ENCODE results near the gene PLXNB2.

PLXNB2 gene

DNA sequence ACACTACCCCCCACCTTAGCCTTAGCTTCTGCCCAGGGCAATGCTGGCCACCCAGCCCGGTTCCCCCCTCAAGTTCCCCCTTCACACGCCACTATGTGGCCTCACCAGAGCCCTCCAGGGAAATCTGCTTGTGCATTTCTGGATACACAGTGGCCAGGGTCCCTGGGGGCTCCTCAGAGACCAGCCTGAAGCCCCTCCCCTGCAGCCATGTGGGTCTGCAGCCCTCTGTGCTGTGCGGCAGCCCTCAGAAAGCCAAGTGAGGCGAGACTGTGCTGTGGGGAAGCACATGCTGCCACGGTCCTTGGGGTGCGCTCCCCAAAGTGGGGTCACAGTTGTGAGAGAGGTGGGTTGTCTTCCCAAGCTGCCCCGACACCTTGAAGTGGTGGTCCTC lies 2.1 kb upstream of the PLXNB2 start:
- Mint-ChIP-seq H3K4me3 (no peak overlapping the region), H3K4me1 (ENCODE audit: low read depth) (peaks cover 21% of the 10 kb centered on the region), H3K27ac (no peak overlapping the region), H3K27me3 (peaks cover 7% of the 10 kb centered on the region), H3K36me3 (ENCODE audit: low read depth) (no peaks in the 10 kb centered on the region), H3K9me3 (no peaks in the 10 kb centered on the region)

DNA sequence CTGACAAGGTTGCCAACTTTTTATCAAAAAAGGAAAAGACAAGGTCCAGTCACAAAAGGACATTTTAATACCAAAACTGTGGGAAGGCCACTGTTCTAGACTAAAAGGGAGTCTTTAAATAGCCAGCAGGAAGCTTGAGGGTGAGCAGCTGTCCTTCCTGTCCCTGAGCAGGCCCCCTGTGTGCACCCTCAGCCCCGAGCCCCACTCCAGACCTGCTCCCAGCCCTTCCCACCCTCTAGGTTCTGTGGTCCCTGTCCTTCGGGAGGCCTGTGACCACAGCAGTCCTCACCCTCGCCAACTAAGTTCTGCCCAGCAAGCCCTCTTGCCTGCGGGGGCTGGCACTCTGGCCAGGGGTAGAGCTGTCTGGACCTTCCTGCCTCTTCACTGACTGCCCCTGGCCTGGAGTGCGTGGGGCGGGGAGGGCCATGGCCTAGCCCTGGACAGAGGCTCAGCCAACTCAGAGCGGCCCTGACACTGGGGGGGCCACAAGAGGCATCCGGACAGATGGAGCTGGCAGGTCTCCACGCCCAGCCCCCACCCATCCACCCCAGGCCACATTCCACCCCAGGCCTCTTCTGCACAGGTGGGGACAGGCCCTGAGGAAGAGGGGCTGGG lies 1.6 kb upstream of the PLXNB2 start:
- Mint-ChIP-seq H3K27ac (no peak overlapping the region), H3K4me1 (ENCODE audit: low read depth) (peaks cover 20% of the 10 kb centered on the region), H3K9me3 (no peaks in the 10 kb centered on the region), H3K4me3 (no peak overlapping the region), H3K27me3 (peaks cover 7% of the 10 kb centered on the region), H3K36me3 (ENCODE audit: low read depth) (no peaks in the 10 kb centered on the region)

DNA sequence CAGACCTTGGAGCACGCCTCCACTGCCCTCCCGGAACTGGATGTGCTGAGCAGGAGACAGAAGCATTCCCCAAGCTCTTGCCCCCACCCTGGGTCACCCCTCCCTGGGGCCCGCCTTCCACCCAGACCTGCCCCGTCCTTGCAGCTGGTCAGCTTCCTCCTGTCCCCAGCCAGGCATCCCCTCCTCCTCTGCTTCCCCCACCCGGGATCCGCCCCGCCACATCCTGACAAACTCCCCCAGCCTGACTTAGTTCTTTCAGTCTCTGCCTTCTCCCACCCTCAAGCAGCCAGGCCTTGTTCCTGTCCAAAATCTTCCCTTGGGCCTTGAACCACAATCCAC lies 1.1 kb upstream of the PLXNB2 start:
- H3K9me3 Mint-ChIP-seq, result no peaks in the 10 kb centered on the region
- no peak overlapping the region for H3K27ac Mint-ChIP-seq
- H3K4me1 Mint-ChIP-seq (ENCODE audit: low read depth), result peaks cover 16% of the 10 kb centered on the region
- H3K36me3 Mint-ChIP-seq (ENCODE audit: low read depth), result no peaks in the 10 kb centered on the region
- peaks cover 7% of the 10 kb centered on the region for H3K27me3 Mint-ChIP-seq
- H3K4me3 Mint-ChIP-seq, result no peak overlapping the region

DNA sequence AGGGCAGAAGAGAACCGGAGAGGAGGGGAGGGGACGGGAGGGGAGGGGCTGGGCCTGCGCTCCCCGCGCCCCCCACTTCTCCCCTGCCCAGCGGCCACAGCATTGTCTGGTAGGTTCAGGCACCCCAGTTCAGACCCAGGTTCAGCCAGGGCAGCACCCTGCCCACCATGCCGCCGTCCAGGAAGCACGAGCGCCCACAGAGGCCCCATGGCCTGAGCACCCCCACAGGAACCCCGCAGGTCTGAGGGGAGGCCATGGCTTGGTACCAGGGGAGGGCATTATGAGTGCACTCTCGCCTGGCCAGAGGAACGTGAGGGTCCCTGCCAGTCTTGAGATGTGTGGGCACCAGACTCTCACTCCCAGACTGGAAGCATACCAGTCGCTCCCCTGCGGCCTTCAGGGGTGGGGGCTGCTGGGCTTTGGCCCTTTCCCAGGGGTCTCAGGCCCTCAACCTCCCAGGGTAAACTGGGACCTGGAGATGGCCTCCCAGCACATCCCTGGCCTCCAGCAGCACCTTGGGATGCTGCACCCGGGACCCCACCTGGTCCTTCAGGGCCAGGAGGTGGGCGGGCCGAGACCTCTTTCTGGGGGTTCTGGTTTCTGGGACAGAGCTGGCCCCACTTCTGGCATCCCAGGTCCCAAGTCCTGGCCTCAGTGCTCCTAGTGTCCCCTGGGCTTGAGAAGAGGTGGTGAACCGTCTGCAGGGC lies 597 bp upstream of the PLXNB2 start:
- Mint-ChIP-seq H3K4me1 (ENCODE audit: low read depth) (peaks cover 16% of the 10 kb centered on the region), H3K36me3 (ENCODE audit: low read depth) (no peaks in the 10 kb centered on the region), H3K9me3 (no peaks in the 10 kb centered on the region), H3K27ac (no peak overlapping the region), H3K4me3 (no peak overlapping the region), H3K27me3 (peaks cover 7% of the 10 kb centered on the region)

DNA sequence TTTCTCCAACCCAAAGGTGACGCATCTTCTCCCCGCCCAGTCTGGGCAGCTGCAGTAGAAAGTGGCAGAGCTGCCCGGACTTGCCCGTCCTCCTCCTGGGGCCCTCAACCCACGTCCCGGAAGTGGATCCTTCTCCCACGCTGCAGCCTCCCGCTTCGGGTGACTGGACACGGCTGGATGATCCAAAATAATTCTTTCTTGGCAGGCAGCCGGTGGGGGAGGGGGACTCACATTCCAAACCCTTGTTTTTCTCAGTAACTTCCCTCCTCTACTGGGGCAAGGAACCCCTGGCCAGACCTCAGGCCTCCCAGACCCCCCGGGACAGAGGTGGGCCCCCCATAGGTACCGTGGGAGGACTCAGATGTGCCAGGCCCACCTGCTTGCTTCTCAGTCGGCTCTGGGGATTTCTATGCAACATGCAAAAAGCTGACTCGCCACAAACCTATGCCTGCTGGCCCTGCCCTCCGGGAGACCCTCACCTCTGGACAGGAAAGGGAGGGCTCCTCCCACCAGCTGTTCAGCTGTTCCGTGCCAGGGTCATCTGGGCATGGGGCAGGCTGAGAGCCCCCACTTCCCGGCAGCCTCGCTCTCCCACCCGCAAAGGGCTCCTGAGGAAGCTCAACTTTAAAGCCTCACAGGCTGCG lies 1.4 kb downstream of the PLXNB2 start:
- Mint-ChIP-seq H3K9me3 (no peaks in the 10 kb centered on the region), H3K4me1 (ENCODE audit: low read depth) (peaks cover 16% of the 10 kb centered on the region), H3K4me3 (peak overlapping the region; percentile 68), H3K36me3 (ENCODE audit: low read depth) (no peaks in the 10 kb centered on the region), H3K27ac (no peak overlapping the region), H3K27me3 (peaks cover 7% of the 10 kb centered on the region)

DNA sequence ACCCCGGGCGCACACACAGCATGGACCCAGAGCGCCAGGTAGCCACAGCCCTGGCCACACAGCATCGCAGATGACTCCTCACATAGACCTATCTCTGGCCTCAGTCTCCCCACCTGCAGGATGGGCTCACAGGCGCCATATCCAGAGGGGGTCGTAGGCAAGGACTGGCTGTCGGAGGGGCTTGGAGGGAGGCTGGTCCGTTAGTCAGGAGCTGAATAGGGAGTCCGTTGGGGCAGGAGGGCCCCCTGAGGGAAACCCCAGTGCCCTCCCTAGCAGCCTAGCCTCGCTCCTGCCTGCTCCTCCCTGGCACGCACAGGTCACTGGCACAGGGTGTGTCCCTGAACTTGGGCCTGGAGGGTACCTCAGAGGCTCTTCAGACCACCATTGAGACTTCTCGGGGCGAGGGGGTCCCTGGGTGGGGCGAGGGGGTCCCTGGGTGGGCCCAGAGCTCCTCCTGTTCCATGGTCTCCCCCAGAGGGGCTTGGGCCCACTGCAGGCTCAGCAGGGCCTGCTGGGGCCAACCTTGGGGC lies 2.0 kb downstream of the PLXNB2 start:
- peaks cover 7% of the 10 kb centered on the region for H3K27me3 Mint-ChIP-seq
- peaks cover 16% of the 10 kb centered on the region for H3K4me1 Mint-ChIP-seq (ENCODE audit: low read depth)
- no peak overlapping the region for H3K4me3 Mint-ChIP-seq
- no peak overlapping the region for H3K27ac Mint-ChIP-seq
- H3K36me3 Mint-ChIP-seq (ENCODE audit: low read depth), result no peaks in the 10 kb centered on the region
- no peaks in the 10 kb centered on the region for H3K9me3 Mint-ChIP-seq

DNA sequence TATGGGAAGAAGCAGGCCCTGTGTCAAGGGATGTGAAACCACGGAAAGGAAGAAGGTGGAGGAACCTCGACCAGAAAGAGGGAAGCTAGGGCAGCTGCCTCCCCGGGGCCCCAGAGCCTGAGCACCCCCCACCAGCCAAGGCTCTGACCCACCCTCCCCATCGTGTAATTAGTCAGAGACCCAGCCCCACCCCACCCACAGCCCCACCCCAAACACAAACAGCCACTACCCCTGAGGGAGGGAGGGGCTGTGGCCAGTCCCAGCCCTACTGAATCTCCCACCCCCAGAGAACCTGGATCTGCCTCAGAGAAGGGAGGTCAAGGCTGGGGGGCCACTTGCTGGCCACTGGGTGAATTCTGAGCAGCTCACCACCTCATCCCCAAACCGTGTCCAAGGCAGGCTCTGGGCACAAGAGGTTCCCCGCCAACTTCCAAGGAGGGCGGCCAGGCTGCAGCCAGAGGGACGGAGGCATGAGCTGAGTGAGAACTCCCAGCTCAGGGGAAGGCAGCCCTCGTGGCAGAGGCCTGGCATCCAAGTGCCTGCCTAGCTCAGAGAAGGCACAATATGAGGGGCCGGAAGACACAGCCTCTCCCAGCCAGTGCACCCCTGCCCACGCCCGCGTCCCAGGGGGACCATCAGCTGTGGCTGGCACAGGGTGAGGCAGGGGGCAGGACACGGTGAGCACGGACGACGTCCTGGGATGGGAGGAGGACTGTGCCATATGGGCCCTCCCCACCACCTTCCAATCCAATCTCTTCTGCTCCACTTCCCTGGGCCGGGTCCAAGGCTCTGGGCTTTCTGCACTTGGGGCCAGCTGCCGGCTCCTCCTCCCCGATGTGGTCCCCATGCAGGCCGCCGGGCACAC lies 2.7 kb downstream of the PLXNB2 start:
- Mint-ChIP-seq H3K36me3 (ENCODE audit: low read depth) (no peaks in the 10 kb centered on the region), H3K9me3 (no peaks in the 10 kb centered on the region), H3K27ac (no peak overlapping the region), H3K27me3 (peaks cover 7% of the 10 kb centered on the region), H3K4me3 (no peak overlapping the region), H3K4me1 (ENCODE audit: low read depth) (peaks cover 16% of the 10 kb centered on the region)

DNA sequence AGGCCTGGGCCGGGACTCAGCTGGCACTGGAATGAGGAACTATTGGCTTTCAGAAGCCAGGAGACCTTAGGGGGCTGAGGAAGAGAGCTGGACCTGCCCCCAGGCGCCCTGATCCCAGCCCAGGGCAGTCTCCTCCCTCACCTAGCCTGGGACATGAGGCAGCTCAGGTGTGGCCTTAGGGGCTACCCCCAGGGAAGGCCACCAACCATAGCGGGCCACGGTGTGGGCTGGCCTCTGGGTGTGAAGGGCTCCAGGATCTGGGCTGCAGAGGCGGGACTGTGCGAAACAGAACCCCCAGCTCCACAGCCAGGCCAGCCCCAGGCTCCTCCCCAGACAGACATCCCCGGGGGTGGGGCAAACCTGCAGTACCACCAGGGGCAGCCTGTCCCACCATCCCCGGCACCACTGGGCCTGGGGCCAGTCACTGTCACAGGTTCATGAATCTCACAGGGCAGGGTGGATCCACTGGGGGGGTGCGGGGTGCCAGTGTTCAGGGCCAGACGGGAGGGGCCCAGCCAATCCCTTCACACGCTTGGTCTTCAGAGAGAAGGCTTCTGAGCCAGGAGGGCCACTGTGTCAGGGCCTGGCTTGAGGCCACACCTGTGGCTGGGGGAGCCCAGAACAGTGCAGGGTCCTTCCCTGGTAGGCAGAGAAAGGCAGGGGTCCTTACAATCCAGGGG lies 3.5 kb downstream of the PLXNB2 start:
- no peaks in the 10 kb centered on the region for H3K36me3 Mint-ChIP-seq (ENCODE audit: low read depth)
- H3K27ac Mint-ChIP-seq, result no peak overlapping the region
- H3K4me3 Mint-ChIP-seq, result no peak overlapping the region
- H3K4me1 Mint-ChIP-seq (ENCODE audit: low read depth), result peaks cover 16% of the 10 kb centered on the region
- H3K27me3 Mint-ChIP-seq, result peaks cover 7% of the 10 kb centered on the region
- no peaks in the 10 kb centered on the region for H3K9me3 Mint-ChIP-seq

DNA sequence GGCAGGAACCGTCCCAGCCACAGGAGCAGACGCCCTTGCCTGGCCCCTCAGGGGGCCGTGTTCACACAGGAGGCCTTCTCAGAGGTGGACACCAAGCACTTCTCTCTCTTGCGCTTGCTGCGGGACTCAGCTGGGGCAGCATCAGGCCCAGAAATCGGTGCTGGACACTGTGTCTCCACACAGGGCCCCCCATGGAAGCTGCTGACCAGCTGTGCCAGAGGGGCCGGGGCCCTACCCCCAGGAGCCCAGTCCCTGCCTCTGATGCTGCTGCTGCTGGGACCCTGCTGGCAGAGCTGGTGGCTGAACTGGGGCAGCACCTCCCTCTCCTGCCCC lies 4.0 kb downstream of the PLXNB2 start:
- H3K27ac Mint-ChIP-seq, result no peak overlapping the region
- H3K27me3 Mint-ChIP-seq, result peaks cover 7% of the 10 kb centered on the region
- H3K4me3 Mint-ChIP-seq, result no peak overlapping the region

DNA sequence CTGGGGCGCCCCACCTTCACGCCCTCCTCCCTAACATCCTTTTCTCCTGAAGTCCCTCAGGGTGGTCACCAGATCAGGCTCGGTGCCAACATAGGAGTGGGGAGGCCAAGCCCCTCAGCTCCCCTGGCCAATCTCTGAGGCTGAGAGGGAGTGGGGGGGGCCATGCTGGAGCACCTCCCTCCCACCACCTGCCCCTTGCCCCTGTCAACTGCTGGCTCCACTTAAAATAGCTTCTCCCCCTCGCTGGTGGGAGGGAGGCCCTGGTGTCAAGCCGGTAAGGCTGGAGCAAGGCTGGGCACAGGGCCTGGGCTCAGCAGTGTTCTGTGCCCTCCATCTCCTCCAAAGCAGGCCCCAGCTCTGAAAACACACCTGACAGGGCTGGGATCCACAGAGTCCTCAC lies 4.9 kb downstream of the PLXNB2 start:
- H3K9me3 Mint-ChIP-seq, result no peaks in the 10 kb centered on the region
- peaks cover 11% of the 10 kb centered on the region for H3K4me1 Mint-ChIP-seq (ENCODE audit: low read depth)
- H3K36me3 Mint-ChIP-seq (ENCODE audit: low read depth), result no peaks in the 10 kb centered on the region
- H3K27me3 Mint-ChIP-seq, result peaks cover 7% of the 10 kb centered on the region
- no peak overlapping the region for H3K27ac Mint-ChIP-seq
- no peak overlapping the region for H3K4me3 Mint-ChIP-seq

More for the DNA sequence above, 4.0 kb downstream of the PLXNB2 start:
- Mint-ChIP-seq H3K9me3 (no peaks in the 10 kb centered on the region), H3K4me1 (ENCODE audit: low read depth) (peaks cover 12% of the 10 kb centered on the region), H3K36me3 (ENCODE audit: low read depth) (no peaks in the 10 kb centered on the region)

DNA sequence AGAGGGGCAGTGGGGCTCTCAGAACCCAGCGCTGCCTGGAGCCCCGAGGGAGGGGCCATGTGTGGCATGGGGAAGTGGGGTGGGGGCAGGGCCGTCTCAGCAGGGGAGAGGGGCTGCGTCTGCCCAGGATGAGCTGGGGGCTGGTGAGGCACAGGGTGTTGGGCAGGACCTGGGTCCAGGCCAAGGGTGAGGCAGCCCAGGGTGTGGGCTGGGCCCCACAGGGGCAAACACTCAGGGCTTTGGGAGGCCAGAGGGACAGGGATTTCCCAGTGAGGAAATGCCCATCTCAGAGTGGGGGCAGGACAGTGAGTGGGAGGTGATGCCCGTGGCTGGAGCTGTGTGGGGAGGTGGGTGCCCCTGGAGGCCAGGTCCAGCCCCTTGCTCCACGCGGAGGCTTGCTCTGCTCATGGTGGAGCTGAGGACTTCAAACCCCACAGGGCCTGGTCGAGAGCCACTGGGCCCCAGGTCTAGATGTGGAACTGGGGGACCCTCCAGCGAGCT lies 5.4 kb downstream of the PLXNB2 start:
- peaks cover 11% of the 10 kb centered on the region for H3K4me1 Mint-ChIP-seq (ENCODE audit: low read depth)
- H3K9me3 Mint-ChIP-seq, result no peaks in the 10 kb centered on the region
- H3K36me3 Mint-ChIP-seq (ENCODE audit: low read depth), result no peaks in the 10 kb centered on the region
- H3K27me3 Mint-ChIP-seq, result peaks cover 10% of the 10 kb centered on the region
- H3K27ac Mint-ChIP-seq, result no peak overlapping the region
- H3K4me3 Mint-ChIP-seq, result no peak overlapping the region

DNA sequence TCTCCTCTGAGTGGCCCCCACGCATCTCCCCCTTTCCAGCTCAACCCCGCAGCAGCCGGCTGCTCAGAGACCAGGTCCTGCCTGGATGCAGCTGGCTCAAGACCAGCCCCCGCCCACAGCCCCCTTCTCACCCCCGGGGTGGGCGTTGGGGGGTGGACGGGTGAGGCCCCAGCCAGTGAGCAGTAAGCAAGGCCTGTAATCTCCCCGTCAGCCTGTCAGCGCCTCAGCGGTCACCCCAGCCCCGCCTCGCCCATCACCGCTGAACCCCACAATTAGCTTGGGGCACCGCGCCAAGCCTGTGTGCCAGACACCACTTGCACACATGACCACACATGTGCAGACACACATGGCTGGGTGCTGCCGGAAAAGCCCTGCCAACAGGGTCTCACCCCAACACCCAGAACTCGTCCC lies 5.9 kb downstream of the PLXNB2 start:
- H3K9me3 Mint-ChIP-seq, result no peaks in the 10 kb centered on the region
- no peak overlapping the region for H3K4me3 Mint-ChIP-seq
- H3K4me1 Mint-ChIP-seq (ENCODE audit: low read depth), result peaks cover 11% of the 10 kb centered on the region
- peaks cover 10% of the 10 kb centered on the region for H3K27me3 Mint-ChIP-seq
- no peak overlapping the region for H3K27ac Mint-ChIP-seq
- H3K36me3 Mint-ChIP-seq (ENCODE audit: low read depth), result no peaks in the 10 kb centered on the region

DNA sequence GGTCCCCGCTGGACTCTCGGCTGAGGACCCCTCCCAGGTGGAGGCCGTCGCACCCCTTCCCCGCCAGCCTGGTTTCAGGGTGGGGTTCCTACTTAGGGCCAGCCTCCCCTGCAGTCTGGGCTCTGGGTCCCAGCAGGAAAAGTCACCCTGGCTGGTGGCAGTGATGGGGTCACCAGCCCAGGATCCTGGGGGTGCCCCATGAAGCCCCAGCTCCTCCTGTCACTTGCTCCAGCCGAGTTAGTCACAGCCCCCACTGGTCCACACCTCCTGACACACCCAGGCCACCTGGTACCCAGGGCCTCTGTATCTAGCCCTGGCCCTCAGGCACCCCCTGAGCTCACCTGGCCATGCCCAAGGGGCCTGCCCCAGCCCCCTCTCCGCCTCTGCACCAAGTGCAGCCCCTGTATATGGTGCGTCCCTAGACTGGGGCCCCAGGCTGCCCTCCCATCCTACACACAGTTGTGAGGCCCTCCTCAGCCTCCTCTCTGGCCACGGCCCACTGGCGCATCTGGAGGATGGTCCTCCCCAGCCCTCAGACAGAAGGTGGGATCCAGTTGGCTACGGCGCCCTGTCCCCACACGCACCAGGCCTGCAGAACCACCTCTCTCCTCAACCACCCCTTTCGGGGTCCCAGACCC lies 6.7 kb downstream of the PLXNB2 start:
- H3K4me3 Mint-ChIP-seq, result no peak overlapping the region
- peaks cover 4% of the 10 kb centered on the region for H3K27me3 Mint-ChIP-seq
- H3K27ac Mint-ChIP-seq, result no peak overlapping the region
- H3K9me3 Mint-ChIP-seq, result no peaks in the 10 kb centered on the region
- H3K4me1 Mint-ChIP-seq (ENCODE audit: low read depth), result peaks cover 4% of the 10 kb centered on the region
- no peaks in the 10 kb centered on the region for H3K36me3 Mint-ChIP-seq (ENCODE audit: low read depth)
